GM19438 (cell line): ENCODE measurements around the gene MDFIC2.
"Not testable (repeated sequence)": the region's sequence is repeated elsewhere in the genome, so short reads cannot be mapped to it uniquely, and the experiment has no call there.

Experiments used
- ATAC-seq: cut with Tn5 transposase; IDR thresholded peaks from one replicate; pipeline ENCODE4 v1.9.1; 2021; ENCODE audit warnings: low read depth; ENCODE audit not compliant: unreplicated experiment

Gene MDFIC2

DNA sequence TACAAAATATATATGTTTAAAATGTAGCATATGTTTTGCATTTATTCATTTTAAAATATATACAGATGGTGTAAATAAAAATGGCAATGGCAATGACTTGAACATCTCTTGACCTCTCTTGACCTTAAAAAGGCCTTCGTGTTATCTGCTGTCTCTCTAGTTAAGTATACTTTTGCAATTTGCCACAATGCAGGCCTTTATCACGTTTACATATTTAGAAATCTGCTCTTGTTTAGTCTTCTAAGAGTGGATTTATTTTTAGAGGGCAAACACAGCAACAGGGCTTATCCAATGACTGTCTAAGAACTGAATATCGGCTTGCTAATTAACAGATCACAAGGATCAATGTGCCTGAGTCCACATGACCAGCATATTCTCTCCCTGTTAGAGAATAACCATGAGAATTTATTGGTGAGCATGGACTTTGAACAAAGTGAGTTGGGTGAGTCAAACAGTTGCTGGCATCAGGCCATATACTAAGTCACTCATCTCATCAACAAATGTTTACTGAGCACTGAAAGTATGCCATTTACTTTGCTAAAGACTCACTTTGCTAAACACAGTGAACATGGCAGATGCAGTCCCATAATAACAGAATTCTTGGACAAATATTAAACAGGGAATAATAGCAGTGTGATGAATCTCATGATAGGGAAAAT is 48.2 kb downstream of the MDFIC2 start:
- no peak for ATAC-seq

GRCh38 chr3:70261283-70261682 is 51.2 kb downstream of the MDFIC2 start:
- ATAC-seq: no peak

GRCh38 chr3:70256566-70256965 is 55.9 kb downstream of the MDFIC2 start:
- ATAC-seq: no peak

GRCh38 chr3:70250492-70250891 is 61.9 kb downstream of the MDFIC2 start:
- no peak for ATAC-seq

- no peak for ATAC-seq
These were observed 62.8 kb downstream of the MDFIC2 start for GRCh38 chr3:70249509-70250160.

DNA sequence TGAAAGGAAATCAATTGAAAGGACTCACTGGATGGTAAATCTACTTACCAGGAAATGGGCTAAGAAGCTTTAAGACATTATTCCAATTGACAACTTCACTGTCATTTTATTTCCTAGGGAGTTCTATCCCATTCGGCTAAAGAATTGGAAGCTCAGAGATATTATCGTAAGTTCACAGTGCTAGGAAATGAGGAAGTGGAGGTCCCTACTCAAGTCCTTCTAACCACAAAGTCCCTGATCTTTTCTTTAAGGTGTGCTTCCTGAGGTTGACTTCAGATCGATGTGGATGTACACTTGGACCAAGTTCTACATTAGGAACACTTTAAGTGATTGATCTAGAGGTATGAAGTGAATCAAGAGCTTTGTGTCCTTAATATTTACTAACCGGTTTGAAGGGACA is 63.6 kb downstream of the MDFIC2 start:
- no peak for ATAC-seq

GRCh38 chr3:70247955-70248354 is 64.5 kb downstream of the MDFIC2 start:
- no peak for ATAC-seq

DNA sequence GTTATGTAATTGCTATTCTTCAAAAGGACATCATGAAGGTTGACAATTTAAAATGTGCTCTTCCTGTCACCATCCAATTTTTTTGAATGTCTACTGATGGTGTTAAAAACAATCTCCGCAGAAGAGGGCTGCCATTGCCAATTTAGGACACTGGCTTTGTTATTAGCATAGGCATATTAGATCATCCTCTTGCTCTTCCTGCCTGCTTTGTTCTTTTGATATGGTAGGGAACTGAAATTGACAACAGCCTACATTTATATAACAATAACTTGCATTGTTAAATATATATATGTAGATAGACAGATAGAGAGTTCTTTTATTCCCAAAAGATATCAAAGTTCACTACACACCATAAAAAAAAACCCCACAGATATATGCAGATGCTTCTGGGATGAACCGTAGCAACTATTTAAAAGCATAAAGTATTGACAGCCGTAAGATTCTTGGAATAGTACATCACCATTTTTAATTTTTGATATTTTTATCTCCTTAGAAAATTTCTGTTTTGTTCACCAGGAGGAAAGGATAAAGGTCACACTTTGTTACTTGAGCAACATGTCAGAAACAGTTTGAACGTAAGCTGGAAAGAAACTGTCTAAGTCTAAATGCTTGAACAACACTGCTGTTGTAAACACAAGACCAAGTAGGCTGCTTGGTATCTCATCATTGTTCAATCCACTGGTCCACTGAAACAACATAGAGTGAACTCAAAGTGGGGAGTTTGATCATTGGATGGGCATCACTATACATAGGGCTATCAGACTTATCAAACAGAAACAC is 66.5 kb downstream of the MDFIC2 start:
- no peak for ATAC-seq

- no peak for ATAC-seq
These were observed 68.0 kb downstream of the MDFIC2 start for GRCh38 chr3:70244422-70244821.

- no peak for ATAC-seq
These were observed 70.0 kb downstream of the MDFIC2 start for GRCh38 chr3:70242297-70242882.

DNA sequence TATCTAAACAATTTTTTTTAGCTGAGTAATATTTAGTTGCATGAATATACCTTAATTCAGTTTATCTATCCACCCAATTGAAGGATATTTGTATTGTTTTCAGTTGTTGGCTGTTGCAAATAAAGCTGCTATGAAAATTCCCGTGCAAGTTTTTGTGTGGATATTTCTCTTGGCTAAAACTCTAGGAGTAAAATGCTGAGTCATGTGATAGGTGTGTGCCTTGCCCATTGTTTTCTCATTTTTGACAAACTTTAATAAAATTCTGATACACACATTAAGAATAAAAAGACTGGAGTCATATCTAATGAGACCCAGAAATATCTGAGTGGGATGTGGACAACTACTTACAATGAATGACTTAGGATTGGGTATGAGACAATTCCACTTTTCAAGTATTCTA is 78.6 kb downstream of the MDFIC2 start:
- ATAC-seq: no peak

DNA sequence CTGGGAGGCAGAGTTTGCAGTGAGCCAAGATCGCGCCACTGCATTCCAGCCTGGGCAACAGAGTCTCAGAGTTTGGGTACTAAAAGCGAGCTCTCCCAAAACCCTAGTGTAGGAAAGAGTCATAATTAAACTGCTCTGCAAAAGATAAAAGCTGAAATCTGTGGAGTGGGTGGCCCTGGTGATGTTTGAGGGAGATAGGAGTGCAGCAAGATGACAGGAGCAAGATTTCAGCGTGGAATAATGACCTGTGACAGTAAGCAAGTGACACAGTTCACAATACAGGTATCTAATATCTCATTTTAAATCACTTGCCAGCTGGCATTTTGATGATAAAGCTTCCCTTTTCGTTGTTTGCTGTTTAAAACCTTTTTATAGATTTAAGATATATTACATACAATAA is 79.3 kb downstream of the MDFIC2 start:
- no peak for ATAC-seq

GRCh38 chr3:70231266-70231701 is 81.2 kb downstream of the MDFIC2 start:
- ATAC-seq: no peak

GRCh38 chr3:70227437-70227836 is 85.0 kb downstream of the MDFIC2 start:
- ATAC-seq: no peak

DNA sequence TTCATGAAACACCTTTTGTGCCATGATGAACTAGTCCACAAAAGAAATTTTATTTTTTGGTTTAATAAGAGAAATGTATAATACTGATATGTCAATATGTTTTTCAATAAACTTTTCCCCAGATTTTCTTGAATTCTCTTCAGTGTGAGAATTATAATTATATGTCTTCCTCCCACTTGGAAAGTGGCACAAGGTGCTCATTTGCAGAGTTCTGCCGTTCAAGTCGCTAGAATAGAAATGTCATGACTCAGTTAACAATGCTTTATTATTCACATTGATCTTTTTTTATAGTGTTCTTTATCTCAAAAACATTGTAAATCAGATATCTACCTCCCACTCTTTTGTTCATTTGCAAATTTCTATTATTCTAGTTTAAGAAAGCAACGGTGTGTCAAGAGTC is 87.3 kb downstream of the MDFIC2 start:
- no peak for ATAC-seq

DNA sequence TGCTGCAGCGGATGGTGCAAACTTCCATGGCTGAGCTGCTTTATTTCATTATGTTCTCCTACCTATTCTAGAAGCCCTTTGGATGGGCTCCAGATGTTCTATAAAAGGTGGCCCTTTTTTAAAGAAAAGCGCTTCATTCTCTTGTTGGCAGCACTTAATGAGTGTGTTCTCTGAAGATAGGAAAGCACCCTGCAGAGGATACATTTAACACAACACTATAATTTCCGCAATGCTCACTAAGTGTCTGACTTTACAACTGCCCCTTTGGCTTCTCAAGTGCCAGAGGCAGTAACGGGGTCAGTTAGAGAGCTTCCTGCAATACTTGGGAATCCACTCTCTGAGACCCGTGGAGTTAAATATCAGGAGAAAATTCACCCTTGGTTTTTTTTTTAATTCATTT is 88.1 kb downstream of the MDFIC2 start:
- ATAC-seq: no peak

- ATAC-seq: no peak
These were observed 94.0 kb downstream of the MDFIC2 start for GRCh38 chr3:70218471-70218870.

GRCh38 chr3:70211274-70211673 is 101.2 kb downstream of the MDFIC2 start:
- ATAC-seq: not testable (repeated sequence)

DNA sequence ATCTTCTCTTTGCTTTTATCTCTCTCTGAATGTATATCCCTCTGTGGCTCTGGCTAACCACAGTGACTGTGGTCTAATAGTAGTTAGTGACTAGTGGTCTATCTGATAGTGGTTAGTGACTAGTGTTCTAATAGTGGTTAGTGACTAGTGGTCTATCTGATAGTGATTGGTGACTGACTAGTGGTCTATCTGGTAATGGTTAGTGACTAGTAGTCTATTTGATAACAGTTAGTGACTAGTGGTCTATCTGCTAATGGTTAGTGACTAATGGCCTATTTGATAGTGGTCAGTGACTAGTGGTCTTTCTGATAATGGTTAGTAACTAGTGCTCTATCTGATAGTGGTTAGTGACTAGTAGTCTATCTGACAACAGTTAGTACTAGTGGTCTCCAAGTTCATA is 110.5 kb downstream of the MDFIC2 start:
- no peak for ATAC-seq

DNA sequence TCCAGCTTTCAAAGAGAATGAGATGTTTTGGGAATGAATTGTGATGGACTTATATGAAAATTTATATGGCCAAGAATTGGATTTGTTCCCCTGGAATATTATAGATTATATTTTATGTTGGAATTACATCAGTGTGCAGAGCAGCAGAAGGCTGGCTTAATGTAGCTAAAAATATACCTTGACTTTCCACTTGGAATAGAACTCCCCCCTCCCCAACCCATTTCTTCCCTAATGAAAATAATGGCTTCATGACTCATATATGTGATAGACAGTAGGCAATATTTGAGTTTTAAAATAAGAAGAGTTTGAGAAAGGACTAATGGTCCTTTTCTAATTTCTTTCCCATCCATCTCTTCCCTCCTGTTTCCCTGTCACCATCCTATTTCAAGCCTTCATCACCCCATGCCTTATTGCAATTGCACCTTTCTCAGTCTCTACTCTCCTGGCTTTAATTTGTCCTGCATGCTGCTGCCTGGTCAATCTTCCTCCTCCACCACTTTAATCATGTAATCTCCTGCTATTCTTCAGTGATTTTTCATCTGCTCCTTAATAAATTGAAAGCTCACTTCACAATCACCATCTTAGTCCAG is 122.5 kb downstream of the MDFIC2 start:
- no peak for ATAC-seq

- no peak for ATAC-seq
These were observed 126.2 kb downstream of the MDFIC2 start for GRCh38 chr3:70186221-70186620.
